ENCODE measurements around the gene SHROOM2. TPM values are rescaled to one million over a fixed set of nuclear protein-coding genes. Genes with fewer than 3 reads are reported as not detected.

The SHROOM2 gene
- total and polyA plus RNA-seq, 2 donors (not counting 1 experiment from before 2014, with no cell fraction given) = under 0.01 to 6.3 TPM

- H3K4me1 ChIP-seq (ENCODE audit: control insufficient read depth, extremely low read depth, insufficient read depth, low read length) = no peaks in the 10 kb centered on the region
- no peaks in the 10 kb centered on the region for H3K27me3 ChIP-seq (ENCODE audit: control insufficient read depth, insufficient read depth, low read length)
- no peak overlapping the region for H3K4me3 ChIP-seq (replicated peaks in 1 of 4; ENCODE audit: control extremely low read depth in 1 of 4, insufficient read depth in 1 of 4, low read depth in 3 of 4, low read length in 4 of 4)
- H3K9ac ChIP-seq (ENCODE audit: insufficient read depth, low read length) = no peak overlapping the region
- no peak overlapping the region for H3K4me2 ChIP-seq (ENCODE audit: extremely low read depth, insufficient read depth, low read length)
- H2AFZ ChIP-seq (ENCODE audit: low read length) = no peak overlapping the region
- no peaks in the 10 kb centered on the region for H3K36me3 ChIP-seq (ENCODE audit: control insufficient read depth, insufficient read depth, low read length)
- DNase-seq (ENCODE audit: low read depth in 2 of 2) = no peak
- no peaks in the 10 kb centered on the region for H3K79me2 ChIP-seq (ENCODE audit: control insufficient read depth, insufficient read depth, low read length)
- H4K20me1 ChIP-seq (ENCODE audit: control insufficient read depth, extremely low read depth, insufficient read depth, low read length) = no peaks in the 10 kb centered on the region
- TF ChIP-seq CTCF (conservative IDR thresholded peaks at IDR 0.05 in 1 of 2, IDR thresholded peaks at IDR 0.05 in 1 of 2; ENCODE audit: low read depth in 1 of 2, low read length in 2 of 2) (no peak), EZH2 (IDR thresholded peaks at IDR 0.05; ENCODE audit: low read length, missing control alignments) (no peak)
- H3K27ac ChIP-seq (ENCODE audit: insufficient read depth, low read length) = no peak overlapping the region
- H3K9me3 ChIP-seq (ENCODE audit: control insufficient read depth, insufficient read depth, low read depth, low read length) = no peaks in the 10 kb centered on the region
Observed at GRCh38 chrX:9739130-9739529, 47.1 kb upstream of the SHROOM2 start.

- DNase-seq (ENCODE audit: low read depth in 2 of 2) = peak in 1 of 2 donors; percentile 31
- no peak overlapping the region for H3K4me2 ChIP-seq (ENCODE audit: extremely low read depth, insufficient read depth, low read length)
- H3K36me3 ChIP-seq (ENCODE audit: control insufficient read depth, insufficient read depth, low read length) = no peaks in the 10 kb centered on the region
- no peaks in the 10 kb centered on the region for H3K27me3 ChIP-seq (ENCODE audit: control insufficient read depth, insufficient read depth, low read length)
- no peaks in the 10 kb centered on the region for H3K79me2 ChIP-seq (ENCODE audit: control insufficient read depth, insufficient read depth, low read length)
- no peak overlapping the region for H3K27ac ChIP-seq (ENCODE audit: insufficient read depth, low read length)
- no peak overlapping the region for H3K9ac ChIP-seq (ENCODE audit: insufficient read depth, low read length)
- no peaks in the 10 kb centered on the region for H3K9me3 ChIP-seq (ENCODE audit: control insufficient read depth, insufficient read depth, low read depth, low read length)
- no peaks in the 10 kb centered on the region for H3K4me1 ChIP-seq (ENCODE audit: control insufficient read depth, extremely low read depth, insufficient read depth, low read length)
- no peaks in the 10 kb centered on the region for H4K20me1 ChIP-seq (ENCODE audit: control insufficient read depth, extremely low read depth, insufficient read depth, low read length)
- H3K4me3 ChIP-seq (replicated peaks in 1 of 4; ENCODE audit: control extremely low read depth in 1 of 4, insufficient read depth in 1 of 4, low read depth in 3 of 4, low read length in 4 of 4) = no peak overlapping the region
- H2AFZ ChIP-seq (ENCODE audit: low read length) = no peak overlapping the region
- TF ChIP-seq EZH2 (IDR thresholded peaks at IDR 0.05; ENCODE audit: low read length, missing control alignments) (no peak), CTCF (conservative IDR thresholded peaks at IDR 0.05 in 1 of 2, IDR thresholded peaks at IDR 0.05 in 1 of 2; ENCODE audit: low read depth in 1 of 2, low read length in 2 of 2) (no peak)
Observed at GRCh38 chrX:9745417-9746115, 40.7 kb upstream of the SHROOM2 start.

GRCh38 chrX:9746148-9746888, 39.9 kb upstream of the SHROOM2 start:
- peak; percentile 4 to 81 for DNase-seq (ENCODE audit: low read depth in 2 of 2)
- Histone ChIP-seq H3K4me3 (replicated peaks in 1 of 4; ENCODE audit: control extremely low read depth in 1 of 4, insufficient read depth in 1 of 4, low read depth in 3 of 4, low read length in 4 of 4) (no peak overlapping the region), H2AFZ (ENCODE audit: low read length) (no peak overlapping the region), H3K27me3 (ENCODE audit: control insufficient read depth, insufficient read depth, low read length) (no peaks in the 10 kb centered on the region), H3K9me3 (ENCODE audit: control insufficient read depth, insufficient read depth, low read depth, low read length) (no peaks in the 10 kb centered on the region), H4K20me1 (ENCODE audit: control insufficient read depth, extremely low read depth, insufficient read depth, low read length) (no peaks in the 10 kb centered on the region), H3K27ac (ENCODE audit: insufficient read depth, low read length) (no peak overlapping the region), H3K79me2 (ENCODE audit: control insufficient read depth, insufficient read depth, low read length) (no peaks in the 10 kb centered on the region), H3K36me3 (ENCODE audit: control insufficient read depth, insufficient read depth, low read length) (no peaks in the 10 kb centered on the region), H3K4me2 (ENCODE audit: extremely low read depth, insufficient read depth, low read length) (no peak overlapping the region), H3K4me1 (ENCODE audit: control insufficient read depth, extremely low read depth, insufficient read depth, low read length) (no peaks in the 10 kb centered on the region), H3K9ac (ENCODE audit: insufficient read depth, low read length) (no peak overlapping the region)
- TF ChIP-seq EZH2 (IDR thresholded peaks at IDR 0.05; ENCODE audit: low read length, missing control alignments) (no peak), CTCF (conservative IDR thresholded peaks at IDR 0.05 in 1 of 2, IDR thresholded peaks at IDR 0.05 in 1 of 2; ENCODE audit: low read depth in 1 of 2, low read length in 2 of 2) (no peak)
